PFSK-1 (cell line): ENCODE data around the gene C16orf96.

ENCODE experiments used
- POLR2AphosphoS5 ChIP-seq: IDR thresholded peaks from 2 replicates; pipeline ENCODE4 v1.6.1; 2012; ENCODE audit warnings: low read depth, mild to moderate bottlenecking, control low read depth, low read length, moderate library complexity
- TAF1 ChIP-seq: IDR thresholded peaks from 2 replicates; pipeline ENCODE4 v1.6.1; 2012; ENCODE audit warnings: low read length, control low read depth, borderline replicate concordance; ENCODE audit not compliant: insufficient read depth
- TF ChIP-seq, protein P1 (sequence below), 2 experiments: IDR thresholded peaks; 2 replicates each; pipeline versions ENCODE4 v1.6.1 to v1.8.0; 2011 to 2012; ENCODE audit warnings: low read depth in 2 of 2, low read length in 2 of 2, control low read depth in 1 of 2, inconsistent platforms in 1 of 2, mild to moderate bottlenecking in 1 of 2, moderate library complexity in 1 of 2; ENCODE audit not compliant: insufficient read depth in 1 of 2

DNA sequence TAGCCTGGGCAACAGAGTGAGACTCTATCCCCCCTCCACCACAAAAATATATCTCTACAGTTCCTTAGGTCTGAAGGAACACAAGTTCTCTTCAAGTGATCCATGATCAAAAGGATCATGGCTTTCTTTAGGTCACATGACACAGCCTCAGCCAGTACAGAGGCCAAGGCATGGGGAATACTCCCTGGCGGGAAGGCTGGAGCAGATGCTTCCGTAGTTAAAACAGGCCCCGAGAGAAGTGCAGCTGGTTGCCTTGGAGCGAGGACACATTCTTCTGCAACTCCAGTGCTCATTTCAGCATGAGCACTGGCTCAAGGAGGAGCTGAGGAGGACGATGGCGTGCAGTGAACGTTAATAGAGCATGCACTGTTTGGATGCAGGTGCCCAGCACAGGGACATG, 31.1 kb upstream of the C16orf96 start:
- TF ChIP-seq, protein P1, sequence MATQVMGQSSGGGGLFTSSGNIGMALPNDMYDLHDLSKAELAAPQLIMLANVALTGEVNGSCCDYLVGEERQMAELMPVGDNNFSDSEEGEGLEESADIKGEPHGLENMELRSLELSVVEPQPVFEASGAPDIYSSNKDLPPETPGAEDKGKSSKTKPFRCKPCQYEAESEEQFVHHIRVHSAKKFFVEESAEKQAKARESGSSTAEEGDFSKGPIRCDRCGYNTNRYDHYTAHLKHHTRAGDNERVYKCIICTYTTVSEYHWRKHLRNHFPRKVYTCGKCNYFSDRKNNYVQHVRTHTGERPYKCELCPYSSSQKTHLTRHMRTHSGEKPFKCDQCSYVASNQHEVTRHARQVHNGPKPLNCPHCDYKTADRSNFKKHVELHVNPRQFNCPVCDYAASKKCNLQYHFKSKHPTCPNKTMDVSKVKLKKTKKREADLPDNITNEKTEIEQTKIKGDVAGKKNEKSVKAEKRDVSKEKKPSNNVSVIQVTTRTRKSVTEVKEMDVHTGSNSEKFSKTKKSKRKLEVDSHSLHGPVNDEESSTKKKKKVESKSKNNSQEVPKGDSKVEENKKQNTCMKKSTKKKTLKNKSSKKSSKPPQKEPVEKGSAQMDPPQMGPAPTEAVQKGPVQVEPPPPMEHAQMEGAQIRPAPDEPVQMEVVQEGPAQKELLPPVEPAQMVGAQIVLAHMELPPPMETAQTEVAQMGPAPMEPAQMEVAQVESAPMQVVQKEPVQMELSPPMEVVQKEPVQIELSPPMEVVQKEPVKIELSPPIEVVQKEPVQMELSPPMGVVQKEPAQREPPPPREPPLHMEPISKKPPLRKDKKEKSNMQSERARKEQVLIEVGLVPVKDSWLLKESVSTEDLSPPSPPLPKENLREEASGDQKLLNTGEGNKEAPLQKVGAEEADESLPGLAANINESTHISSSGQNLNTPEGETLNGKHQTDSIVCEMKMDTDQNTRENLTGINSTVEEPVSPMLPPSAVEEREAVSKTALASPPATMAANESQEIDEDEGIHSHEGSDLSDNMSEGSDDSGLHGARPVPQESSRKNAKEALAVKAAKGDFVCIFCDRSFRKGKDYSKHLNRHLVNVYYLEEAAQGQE (IDR thresholded peaks at IDR 0.05; ENCODE audit: insufficient read depth in 1 of 2, low read depth in 2 of 2, low read length in 2 of 2): no peak
- no peak for TF ChIP-seq POLR2AphosphoS5
- TF ChIP-seq TAF1: no peak
